Panc1 (cell line): ENCODE data around the gene MIA3. TPM values are rescaled to one million over a fixed set of nuclear protein-coding genes. Genes with fewer than 3 reads are reported as not detected.

Experiments
- ATAC-seq: fragments of 200-7000 bp; cut with Tn5 transposase; 2 replicates; pipeline ENCODE4 v1.9.1; 2020; ENCODE audit warnings: mild to moderate bottlenecking, moderate library complexity
- BruUV-seq: library from RNA; stranded (reverse); fragments of 400-500 nt; replicated peaks from 2 replicates; lab custom pipeline; 2021; lab: Mats Ljungman, UMichigan
- CTCF ChIA-PET: fragments of 300-600 bp; sonication (Branson Sonifier 250); formaldehyde crosslinking; loops from one replicate; lab custom pipeline; 2022; ENCODE audit warnings: antibody characterized with exemption; lab: Charles Lee
- POLR2A ChIA-PET: fragments of 300-600 bp; sonication (Branson Sonifier 250); formaldehyde crosslinking; loops from one replicate; lab custom pipeline; 2022; ENCODE audit warnings: antibody characterized with exemption; lab: Charles Lee
- DNase-seq: peaks from one replicate; pipeline ENCODE4 v3.0.0-alpha.2; 2010; ENCODE audit warnings: low read depth, low spot score
- H3K27ac ChIP-seq: 2 replicates; pipeline ENCODE4 v1.5.1; 2011; ENCODE audit warnings: mild to moderate bottlenecking, low read length, inconsistent platforms
- H3K27me3 ChIP-seq: fragments of 200-500 bp; sonication (Bioruptor generic); 2 replicates; pipeline ENCODE4 v1.6.0; 2014; ENCODE audit warnings: low read length, inconsistent platforms; ENCODE audit not compliant: control insufficient read depth, insufficient read depth
- H3K36me3 ChIP-seq: fragments of 200-500 bp; sonication (Bioruptor generic); 2 replicates; pipeline ENCODE4 v1.5.1; 2014; ENCODE audit warnings: inconsistent platforms, mild to moderate bottlenecking, low read length, moderate library complexity; ENCODE audit not compliant: control insufficient read depth, insufficient read depth
- H3K4me1 ChIP-seq: 2 replicates; pipeline ENCODE4 v1.5.1; 2011; ENCODE audit warnings: inconsistent platforms, mild to moderate bottlenecking, low read length, moderate library complexity; ENCODE audit not compliant: control insufficient read depth, insufficient read depth
- H3K4me3 ChIP-seq, 2 experiments: 2 replicates each; pipeline ENCODE4 v1.5.1; 2011 to 2012; ENCODE audit warnings: low read depth in 2 of 2, low read length in 2 of 2, mild to moderate bottlenecking in 2 of 2, inconsistent platforms in 1 of 2, moderate library complexity in 1 of 2
- H3K9me3 ChIP-seq: fragments of 200-500 bp; sonication (Bioruptor generic); 2 replicates; pipeline ENCODE4 v1.5.1; 2014; ENCODE audit warnings: low read depth, mild to moderate bottlenecking, inconsistent platforms, low read length, moderate library complexity; ENCODE audit not compliant: control insufficient read depth, insufficient read depth
- CTCF ChIP-seq: fragments of 450-650 bp; IDR thresholded peaks from 2 replicates; pipeline ENCODE4 v1.5.1; 2017; ENCODE audit warnings: mild to moderate bottlenecking
- POLR2AphosphoS5 ChIP-seq: IDR thresholded peaks from 2 replicates; pipeline ENCODE4 v1.6.1; 2012; ENCODE audit warnings: mild to moderate bottlenecking, low read depth, low read length, moderate library complexity
- REST ChIP-seq, 2 experiments: IDR thresholded peaks; 2 replicates each; pipeline ENCODE4 v1.6.1; 2011 to 2012; ENCODE audit warnings: low read depth in 2 of 2, control low read depth in 1 of 2, low read length in 1 of 2, mild to moderate bottlenecking in 1 of 2, moderate library complexity in 1 of 2; ENCODE audit not compliant: insufficient read depth in 1 of 2
- SIN3A ChIP-seq: IDR thresholded peaks from 2 replicates; pipeline ENCODE4 v1.6.1; 2012; ENCODE audit warnings: low read depth, mild to moderate bottlenecking, low read length, moderate library complexity, borderline replicate concordance; ENCODE audit not compliant: insufficient read depth
- TCF7L2 ChIP-seq: IDR thresholded peaks from 2 replicates; pipeline ENCODE4 v1.6.1; 2011; ENCODE audit warnings: mild to moderate bottlenecking, low read depth, low read length, inconsistent platforms
- in situ Hi-C: cut with HindIII; loops from 2 replicates; pipeline ENCODE4 v1.10.0; 2016; ENCODE audit warnings: low sequenced_read_pairs, low pct_unique_long_range_greater_than_20kb
- intact Hi-C: fragments of 100-400 bp; cut with micrococcal nuclease; formaldehyde crosslinking; loops from one replicate; pipeline ENCODE4 v1.10.0; 2022; ENCODE audit not compliant: unreplicated experiment
- total RNA-seq: library from RNA; stranded (reverse); gene quantifications from one replicate; pipeline ENCODE4 v1.2.1, GENCODE V29; 2021; ENCODE audit not compliant: unreplicated experiment

Gene MIA3
- total RNA-seq, 1 experiment from 2014 or later = 53.5 TPM

DNA sequence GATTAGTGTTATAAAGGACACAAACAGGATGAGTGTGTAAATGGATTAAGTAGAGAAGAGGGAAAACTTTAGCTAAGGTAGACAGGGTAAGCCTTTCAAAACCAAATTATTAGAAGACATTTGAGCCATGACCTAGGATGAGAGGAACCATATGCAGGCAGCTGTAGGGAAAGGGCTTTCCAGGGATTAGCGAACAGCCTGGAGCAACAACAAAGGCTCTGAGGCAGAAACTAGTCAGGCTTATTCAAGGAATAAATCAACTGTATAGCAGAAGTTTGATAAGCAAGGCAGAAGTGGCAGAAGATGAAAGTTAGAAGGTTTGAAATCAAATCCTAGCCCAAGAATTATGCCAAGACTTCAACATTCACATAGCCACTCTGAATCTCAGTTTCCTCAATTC lies 73.1 kb downstream of the MIA3 start:
- Histone ChIP-seq H3K4me1 (no peaks in the 10 kb centered on the region), H3K36me3 (peaks cover 9% of the 10 kb centered on the region), H3K4me3 (no peak overlapping the region), H3K27ac (no peak overlapping the region), H3K9me3 (no peaks in the 10 kb centered on the region), H3K27me3 (no peaks in the 10 kb centered on the region)
- ChIA-PET CTCF (no interaction called here), POLR2A (no interaction called here)
- TF ChIP-seq REST (IDR thresholded peaks at IDR 0.05; ENCODE audit: insufficient read depth in 1 of 2, low read depth in 2 of 2, low read length in 1 of 2) = no peak
- no peak for TF ChIP-seq SIN3A
- no peak for TF ChIP-seq POLR2AphosphoS5
- TF ChIP-seq TCF7L2 = no peak
- no peak for TF ChIP-seq CTCF
- intact Hi-C loops = no loop called here
- in situ Hi-C loops = no loop called here
- no TSS peak for BruUV-seq
- DNase-seq = no peak
- no peak for ATAC-seq

- CTCF ChIA-PET = no interaction called here
- Histone ChIP-seq H3K27me3 (no peaks in the 10 kb centered on the region), H3K36me3 (peaks cover 15% of the 10 kb centered on the region), H3K4me1 (no peaks in the 10 kb centered on the region), H3K4me3 (no peak overlapping the region), H3K27ac (no peak overlapping the region), H3K9me3 (no peaks in the 10 kb centered on the region)
- DNase-seq (no peak), ATAC-seq (no peak)
- no peak for TF ChIP-seq TCF7L2
- no peak for TF ChIP-seq SIN3A
- no peak for TF ChIP-seq REST (IDR thresholded peaks at IDR 0.05; ENCODE audit: insufficient read depth in 1 of 2, low read depth in 2 of 2, low read length in 1 of 2)
- TF ChIP-seq CTCF = no peak
- TF ChIP-seq POLR2AphosphoS5 = no peak
- intact Hi-C loops (no loop called here), in situ Hi-C loops (no loop called here)
- no TSS peak for BruUV-seq
- POLR2A ChIA-PET = no interaction called here
Measured at GRCh38 chr1:222694927-222695326, 77.0 kb downstream of the MIA3 start.
